Heart right ventricle (tissue), 16 donors: ENCODE measurements around the gene MAGEB4. TPM values are rescaled to one million over a fixed set of nuclear protein-coding genes. Genes with fewer than 3 reads are reported as not detected.

Experiments
- ATAC-seq, 8 donors: fragments of 200-7000 bp; cut with Tn5 transposase; one replicate each; pipeline ENCODE4 v1.9.1; 2020; ENCODE audit warnings: mild to moderate bottlenecking in 8 of 8, moderate library complexity in 8 of 8, moderate number of reproducible peaks in 1 of 8
- DNase-seq, 2 donors: peaks; one replicate each; pipeline ENCODE4 v3.0.0-alpha.2; 2020
- H3K27ac ChIP-seq, 10 donors: fragments of 200-600 bp; sonication (generic) in 2 of 10; one replicate each; pipeline versions ENCODE4 v1.5.0 to v1.8.0; 2020 to 2022; ENCODE audit warnings: mild to moderate bottlenecking in 3 of 10
- H3K27me3 ChIP-seq, 7 donors: fragments of 200-600 bp; one replicate each; pipeline ENCODE4 v1.8.0; 2021 to 2022; ENCODE audit warnings: mild to moderate bottlenecking in 2 of 7
- H3K36me3 ChIP-seq, 9 donors: fragments of 200-600 bp; sonication (generic) in 1 of 9; one replicate each; pipeline versions ENCODE4 v1.5.0 to v1.8.0; 2020 to 2022; ENCODE audit warnings: mild to moderate bottlenecking in 2 of 9
- H3K4me1 ChIP-seq, 9 donors: fragments of 200-600 bp; sonication (generic) in 1 of 9; one replicate each; pipeline versions ENCODE4 v1.5.0 to v1.8.0; 2020 to 2022; ENCODE audit warnings: mild to moderate bottlenecking in 4 of 9
- H3K4me3 ChIP-seq, 10 donors: fragments of 200-600 bp; sonication (generic) in 2 of 10; one replicate each; pipeline versions ENCODE4 v1.5.0 to v1.8.0; 2020 to 2022; ENCODE audit warnings: mild to moderate bottlenecking in 7 of 10, moderate library complexity in 2 of 10
- H3K9me3 ChIP-seq, 11 donors: fragments of 200-600 bp in 10 of 11; sonication (generic) in 2 of 11; one replicate each; pipeline versions ENCODE4 v1.5.0 to v1.8.0; 2013 to 2022; ENCODE audit warnings: mild to moderate bottlenecking in 2 of 11, control low read depth in 1 of 11, moderate library complexity in 1 of 11
- CTCF ChIP-seq, 9 donors: fragments of 200-600 bp; sonication (generic) in 2 of 9; IDR thresholded peaks; one replicate each; pipeline versions ENCODE4 v1.5.0 to v1.8.0; 2021 to 2022; ENCODE audit warnings: antibody characterized with exemption in 9 of 9, mild to moderate bottlenecking in 5 of 9, moderate library complexity in 1 of 9
- WGBS, 2 donors: extraction: QIAGEN DNeasy Blood & Tissue Kit; methylation state at CpG; one replicate each; pipeline ENCODE4 v1.1.7; 2013; ENCODE audit warnings: inconsistent platforms in 1 of 2; 5-methylcytosine and 5-hydroxymethylcytosine counted together
- intact Hi-C, 10 donors: fragments of 100-400 bp; cut with DNase I; formaldehyde crosslinking; loops; one replicate each; pipeline versions ENCODE4 v1.11.1 to v1.14.2; 2022
- polyA plus RNA-seq, 2 donors: library from polyadenylated mRNA; stranded (reverse); fragments of 200-250 nt; gene quantifications; one replicate each; pipeline ENCODE4 v1.2.3, GENCODE V29; 2013
- total RNA-seq, 10 donors: library from RNA; stranded (reverse); fragmentation: NEBNext Ultra II Directional in 3 of 10; extraction: Animal tissue kit (Norgen Biotek cat#: 25700) in 3 of 10; gene quantifications; one replicate each; pipeline versions ENCODE4 v1.2.1 to v1.2.4, GENCODE V29; 2021 to 2023
- donor health status: Arrhythmogenic right ventricular cardiomyopathy.
- donor health status: ischemic (EF 13 %, LVEDD 7.1; RV severe dilation, severe dysfunction).
- donor health status: healthy with polysubstance abuse.
- donor health status: DM: no; HTN: yes; CAD: no.
- donor health status: DM: no; HTN: no; CAD: no.
- donor health status: ischemic (EF 25% LVEDD 6.9; RV normal size, moderate dysfunction).
- donor health status: ischemic (EF 25% LVEDD 5.7; RV mildly dilated, moderate dysfunction).
- donor health status: healthy.
- donor health status: DM: yes; HTN: yes; CAD: no.
- donor health status: Ischemic cardiomyopathy.
- donor health status: ischemic (EF 35%, LVEDD 5.7; RV mildly dilated, moderate dysfunction).
- donor health status: nonischemic (EF 11% LVEDD 7.7; RV severe dilation, severe dysfunction).
- donor health status: DM: yes; HTN: yes; CAD: no.
- donor health status: PGD.
- donor health status: ischemic (EF 29% LVEDD 5.4; RV normal size, mild dysfunction).
- donor health status: nonischemic (EF 23%, LVEDD 6.1; RV moderate dilation, normal function).

The MAGEB4 gene
- total and polyA plus RNA-seq, 12 donors = not detected

DNA sequence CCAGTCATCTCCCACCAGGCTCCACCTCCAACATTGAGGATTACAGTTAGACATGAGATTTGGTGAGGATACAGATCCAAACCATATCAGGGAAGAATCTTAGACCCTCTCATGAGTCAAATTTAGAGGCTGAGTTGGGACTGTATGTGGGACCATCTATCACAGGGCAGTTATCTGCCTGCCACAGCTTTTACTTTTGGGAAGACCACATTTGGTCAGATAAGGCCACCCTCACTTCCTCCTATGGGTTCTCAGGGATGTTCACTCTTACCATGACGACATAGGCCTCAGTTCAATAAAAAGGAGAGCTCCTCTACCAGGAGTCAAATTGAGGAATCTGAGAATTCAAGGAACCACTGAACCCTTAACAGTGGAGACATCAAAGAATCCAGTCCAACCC lies 24.3 kb upstream of the MAGEB4 start:
- 56 to 64% methylated on average over 1 of the region's 1 CpG for WGBS, 2 donors
- TF ChIP-seq CTCF (IDR thresholded peaks at IDR 0.05) = no peak
- no peaks in the 10 kb centered on the region for H3K36me3 ChIP-seq
- DNase-seq = no peak
- intact Hi-C loops = no loop called here
- peaks cover 0 to 5% (median 0%) of the 10 kb centered on the region in 7 donors for H3K27me3 ChIP-seq
- H3K4me1 ChIP-seq = no peaks in the 10 kb centered on the region
- no peak overlapping the region for H3K4me3 ChIP-seq
- no peak for ATAC-seq
- no peaks in the 10 kb centered on the region for H3K9me3 ChIP-seq
- no peak overlapping the region for H3K27ac ChIP-seq

GRCh38 chrX:30219372-30219771 lies 22.4 kb upstream of the MAGEB4 start:
- H3K27ac ChIP-seq = no peak overlapping the region
- ATAC-seq = no peak
- no peak for DNase-seq
- no peaks in the 10 kb centered on the region for H3K4me1 ChIP-seq
- intact Hi-C loops = no loop called here
- TF ChIP-seq CTCF (IDR thresholded peaks at IDR 0.05) = no peak
- no peak overlapping the region for H3K4me3 ChIP-seq
- WGBS, 2 donors = 74 to 88% methylated on average over 4 of the region's 4 CpGs
- H3K36me3 ChIP-seq = no peaks in the 10 kb centered on the region
- H3K9me3 ChIP-seq = no peaks in the 10 kb centered on the region
- no peaks in the 10 kb centered on the region for H3K27me3 ChIP-seq

DNA sequence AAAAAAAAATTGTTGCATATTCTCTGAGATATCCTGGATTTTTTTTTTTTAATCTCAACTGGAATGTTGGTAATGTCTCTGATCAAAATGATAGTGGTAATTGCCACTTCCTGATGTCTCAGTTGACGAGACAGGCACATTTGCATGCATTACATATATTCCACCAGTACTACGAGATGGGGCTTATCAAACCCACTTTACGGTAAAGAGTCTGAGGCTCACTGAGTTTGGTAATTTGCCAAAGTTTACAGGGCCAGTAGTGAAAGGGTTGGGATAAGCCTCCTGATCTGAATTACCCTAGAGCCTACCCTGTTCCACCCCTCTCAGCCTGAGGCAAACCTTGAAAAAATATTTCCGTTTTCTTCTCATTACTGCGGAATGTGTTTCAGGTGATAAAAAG lies 21.1 kb upstream of the MAGEB4 start:
- intact Hi-C loops = no loop called here
- DNase-seq = no peak
- no peak for TF ChIP-seq CTCF (IDR thresholded peaks at IDR 0.05)
- no peak overlapping the region for H3K4me3 ChIP-seq
- no peaks in the 10 kb centered on the region for H3K4me1 ChIP-seq
- no peaks in the 10 kb centered on the region for H3K27me3 ChIP-seq
- H3K9me3 ChIP-seq = no peaks in the 10 kb centered on the region
- no peaks in the 10 kb centered on the region for H3K36me3 ChIP-seq
- no peak overlapping the region for H3K27ac ChIP-seq
- WGBS, 2 donors = 52 to 59% methylated on average over 5 of the region's 5 CpGs
- ATAC-seq = no peak

DNA sequence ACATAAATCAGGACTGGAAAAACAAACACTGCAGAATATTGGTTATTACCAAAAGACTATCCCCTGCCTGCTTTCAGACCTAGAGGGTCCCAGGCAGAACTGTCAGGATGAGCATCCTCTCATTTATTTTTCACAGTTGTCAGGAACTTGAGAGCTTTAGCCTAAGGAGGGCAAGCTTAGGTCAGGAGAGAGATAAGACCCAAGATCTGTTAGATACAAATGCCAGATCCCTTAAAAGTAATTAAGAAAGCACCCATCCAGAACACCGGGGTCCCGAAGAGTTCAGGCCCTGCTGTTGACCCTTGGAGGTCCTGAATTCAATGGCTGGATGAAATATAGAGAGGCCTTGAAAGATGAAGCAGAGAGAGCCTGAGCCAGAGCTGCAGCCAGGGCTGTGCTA lies 17.3 kb upstream of the MAGEB4 start:
- H3K4me1 ChIP-seq = no peaks in the 10 kb centered on the region
- no peak overlapping the region for H3K27ac ChIP-seq
- ATAC-seq = no peak
- H3K36me3 ChIP-seq = no peaks in the 10 kb centered on the region
- WGBS, 2 donors = 22 to 27% methylated on average over 2 of the region's 2 CpGs
- H3K27me3 ChIP-seq = peaks cover 0 to 9% (median 0%) of the 10 kb centered on the region in 7 donors
- H3K4me3 ChIP-seq = no peak overlapping the region
- no peaks in the 10 kb centered on the region for H3K9me3 ChIP-seq
- TF ChIP-seq CTCF (IDR thresholded peaks at IDR 0.05) = no peak
- intact Hi-C loops = no loop called here
- DNase-seq = no peak

GRCh38 chrX:30228526-30228925 lies 13.3 kb upstream of the MAGEB4 start:
- WGBS, 2 donors = 33 to 40% methylated on average over 1 of the region's 1 CpG
- H3K27me3 ChIP-seq = peaks cover 0 to 9% (median 0%) of the 10 kb centered on the region in 7 donors
- DNase-seq (no peak), ATAC-seq (no peak)
- no peak for TF ChIP-seq CTCF (IDR thresholded peaks at IDR 0.05)
- H3K9me3 ChIP-seq = no peaks in the 10 kb centered on the region
- H3K4me3 ChIP-seq = no peak overlapping the region
- H3K36me3 ChIP-seq = no peaks in the 10 kb centered on the region
- intact Hi-C loops = no loop called here
- no peak overlapping the region for H3K27ac ChIP-seq
- no peaks in the 10 kb centered on the region for H3K4me1 ChIP-seq
